DMS114 treated with DMSO at 0.1 percent for 48 hours (cell line): ENCODE measurements around the gene MACROD1.

Experiments
- DNase-seq: peaks from one replicate; lab custom pipeline; 2025; ENCODE audit not compliant: unreplicated experiment; lab: John Stamatoyannopoulos, UW

The MACROD1 gene

GRCh38 chr11:64131683-64132190, 34.2 kb downstream of the MACROD1 start:
- DNase-seq, result no peak

DNA sequence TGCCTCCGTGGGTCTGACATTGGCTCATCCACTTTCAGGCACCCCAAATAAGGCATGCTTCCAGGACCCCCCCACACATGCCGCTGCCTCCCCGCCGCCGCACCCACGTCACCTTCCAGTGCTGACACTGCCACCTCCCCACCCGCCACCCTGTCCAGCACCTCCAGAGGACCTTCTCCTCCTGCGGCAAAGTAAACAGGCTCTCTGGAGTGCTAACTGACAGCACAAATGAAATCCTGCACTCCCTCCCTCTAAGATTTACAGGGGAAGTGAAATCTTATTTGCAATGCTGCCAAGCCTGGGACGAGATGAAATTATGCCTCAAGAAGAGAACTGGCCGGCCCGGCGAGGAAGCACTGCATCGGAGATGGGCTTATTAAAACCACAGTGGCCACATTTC, 35.3 kb downstream of the MACROD1 start:
- no peak for DNase-seq

DNA sequence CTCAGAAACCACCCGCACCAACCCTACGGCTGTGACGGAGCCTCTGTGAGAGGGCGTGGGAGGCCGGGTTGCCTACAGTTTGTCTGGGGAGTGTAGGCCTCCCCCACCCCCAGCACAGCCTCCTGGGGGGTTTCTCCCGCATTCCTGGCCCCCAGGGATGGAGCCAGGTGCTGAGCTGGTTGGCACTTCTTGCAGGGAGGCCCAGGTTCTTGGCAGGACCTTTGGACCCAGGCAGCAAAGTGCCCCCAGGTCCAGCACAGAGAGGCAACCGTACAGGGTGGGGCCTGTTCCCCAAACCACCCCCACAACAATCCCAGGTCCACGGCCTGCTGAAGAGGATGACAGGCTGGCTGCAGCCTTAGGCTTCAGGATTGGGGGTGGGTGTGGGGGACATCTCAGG, 36.5 kb downstream of the MACROD1 start:
- no peak for DNase-seq

- DNase-seq, result no peak
Measured at GRCh38 chr11:64128255-64129006, 37.5 kb downstream of the MACROD1 start.

DNA sequence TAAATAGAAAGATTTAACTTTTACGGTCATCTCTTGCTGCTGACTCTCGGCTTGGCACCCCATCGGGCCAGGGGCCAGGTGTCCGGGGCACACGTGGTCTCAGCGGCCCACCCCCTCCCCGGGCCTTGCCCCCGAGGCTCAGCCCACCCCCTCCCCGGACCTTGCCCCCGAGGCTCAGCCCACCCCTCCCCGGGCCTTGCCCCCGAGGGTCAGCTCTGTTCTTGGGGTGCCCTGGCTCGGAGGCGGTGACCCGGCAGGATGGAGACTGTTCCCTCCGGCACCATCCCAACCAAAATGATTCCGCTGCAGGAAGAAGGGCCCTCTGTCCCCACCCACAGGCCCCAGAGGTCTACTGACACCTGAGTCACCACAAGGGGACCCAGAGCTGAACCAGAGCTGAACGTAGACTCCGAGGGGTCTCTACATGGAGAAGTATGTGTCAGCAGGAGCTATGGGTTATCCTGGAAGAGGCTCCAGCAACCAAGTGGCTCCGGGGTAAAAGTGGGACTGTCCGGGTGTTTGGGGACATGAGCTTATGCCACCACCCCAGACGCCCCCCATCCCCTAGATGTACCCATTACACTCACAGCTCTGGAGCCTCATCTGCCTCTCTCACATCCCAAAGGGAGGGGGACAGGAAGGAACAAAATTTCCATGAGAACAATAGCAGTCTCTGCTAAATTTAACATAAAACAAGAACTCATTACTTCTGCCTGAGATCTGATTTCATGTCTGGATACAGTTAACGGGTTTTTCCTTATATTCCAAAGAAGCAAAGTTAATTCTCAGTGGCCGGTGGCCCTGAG, 38.4 kb downstream of the MACROD1 start:
- DNase-seq, result no peak

DNA sequence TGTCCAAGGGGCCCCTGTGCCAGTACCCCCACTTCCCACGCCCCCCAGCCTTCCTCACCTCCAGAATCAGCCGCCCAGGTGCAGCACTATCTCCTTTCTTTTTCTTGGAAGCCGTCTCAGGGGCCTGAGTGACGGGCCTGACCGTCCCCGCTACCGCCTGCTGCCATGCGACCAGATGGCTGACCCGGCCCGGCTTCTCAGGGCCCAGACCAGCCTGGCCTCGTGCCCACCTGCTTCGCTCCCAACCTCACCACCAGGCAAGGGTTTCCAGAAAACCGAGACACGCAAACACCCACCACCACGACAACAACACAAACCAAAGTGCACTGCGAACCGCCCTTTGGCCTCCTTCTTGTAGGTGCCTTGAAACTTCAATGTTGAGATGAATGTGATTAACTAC, 39.1 kb downstream of the MACROD1 start:
- no peak for DNase-seq

GRCh38 chr11:64126371-64126770, 39.5 kb downstream of the MACROD1 start:
- DNase-seq, result no peak

- no peak for DNase-seq
Measured at GRCh38 chr11:64125676-64126075, 40.2 kb downstream of the MACROD1 start.

GRCh38 chr11:64124147-64124546, 41.8 kb downstream of the MACROD1 start:
- DNase-seq, result no peak

DNA sequence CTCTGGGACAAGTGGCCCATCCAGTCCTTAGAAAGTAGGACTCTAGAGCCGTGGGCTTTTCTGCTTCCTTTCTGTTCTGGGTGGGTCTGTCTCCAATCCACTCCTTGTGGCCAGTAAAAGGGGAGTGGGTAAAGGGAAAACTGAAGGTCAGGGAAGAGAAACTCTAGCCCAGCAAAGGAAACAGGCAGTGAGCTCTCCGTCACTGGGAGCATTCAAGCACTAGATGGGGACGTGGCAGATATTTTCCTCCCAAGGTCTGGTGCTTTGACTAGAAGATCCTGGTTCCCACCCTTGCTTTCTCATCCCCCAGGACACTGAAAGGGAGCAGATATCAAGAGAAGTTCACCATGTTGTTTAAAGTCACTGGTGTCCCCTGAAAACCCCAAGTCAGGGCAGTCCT, 42.2 kb downstream of the MACROD1 start:
- no peak for DNase-seq

DNA sequence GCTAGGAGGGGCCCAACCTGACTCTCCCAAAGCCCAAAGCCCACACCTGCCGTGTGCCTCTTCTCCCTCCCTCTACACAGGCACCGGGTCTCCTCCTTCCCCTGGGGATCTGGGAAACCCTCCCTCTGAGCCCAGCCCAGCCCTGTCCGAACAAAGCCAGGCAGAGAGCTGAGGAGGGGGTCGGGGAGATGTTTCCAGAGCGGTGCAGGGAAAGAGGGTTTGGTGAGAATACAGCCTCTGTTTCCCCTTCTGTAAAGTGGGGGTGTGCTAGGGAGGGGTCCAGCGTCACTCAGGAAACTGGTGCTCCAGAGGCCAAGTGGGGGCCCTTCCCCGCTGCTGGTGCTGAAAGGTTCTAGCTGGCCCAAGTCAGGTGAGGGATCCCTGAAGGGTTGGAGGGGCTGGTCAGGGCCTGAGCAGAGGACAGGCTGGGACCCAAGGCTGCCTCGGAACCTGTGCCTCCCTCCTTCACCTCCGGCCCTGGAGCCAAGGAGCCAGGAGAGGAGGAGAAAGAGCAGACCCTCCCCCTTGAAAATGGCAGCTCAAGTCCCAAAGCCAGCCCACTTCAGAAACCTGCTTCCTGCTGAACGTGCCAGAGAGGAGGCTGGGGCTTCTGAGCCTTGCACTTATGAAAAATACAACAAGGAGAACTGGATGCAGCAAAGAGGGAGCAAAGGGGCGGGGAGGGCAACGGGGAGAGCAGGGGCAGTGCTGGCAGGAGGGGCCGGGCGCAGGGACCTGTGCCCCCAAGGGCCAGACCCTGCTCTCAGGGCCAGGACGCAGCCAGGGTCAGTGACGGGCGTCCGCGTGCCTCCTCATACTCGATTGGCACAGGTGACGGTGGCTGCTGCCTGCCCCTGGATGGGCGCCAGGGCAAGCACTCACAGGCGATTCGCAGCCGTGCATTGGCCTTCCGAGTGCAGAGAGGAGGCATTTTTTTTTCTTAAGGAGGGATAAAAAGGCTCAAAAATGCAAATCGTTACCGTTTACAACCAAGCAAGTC, 43.2 kb downstream of the MACROD1 start:
- DNase-seq, result no peak

DNA sequence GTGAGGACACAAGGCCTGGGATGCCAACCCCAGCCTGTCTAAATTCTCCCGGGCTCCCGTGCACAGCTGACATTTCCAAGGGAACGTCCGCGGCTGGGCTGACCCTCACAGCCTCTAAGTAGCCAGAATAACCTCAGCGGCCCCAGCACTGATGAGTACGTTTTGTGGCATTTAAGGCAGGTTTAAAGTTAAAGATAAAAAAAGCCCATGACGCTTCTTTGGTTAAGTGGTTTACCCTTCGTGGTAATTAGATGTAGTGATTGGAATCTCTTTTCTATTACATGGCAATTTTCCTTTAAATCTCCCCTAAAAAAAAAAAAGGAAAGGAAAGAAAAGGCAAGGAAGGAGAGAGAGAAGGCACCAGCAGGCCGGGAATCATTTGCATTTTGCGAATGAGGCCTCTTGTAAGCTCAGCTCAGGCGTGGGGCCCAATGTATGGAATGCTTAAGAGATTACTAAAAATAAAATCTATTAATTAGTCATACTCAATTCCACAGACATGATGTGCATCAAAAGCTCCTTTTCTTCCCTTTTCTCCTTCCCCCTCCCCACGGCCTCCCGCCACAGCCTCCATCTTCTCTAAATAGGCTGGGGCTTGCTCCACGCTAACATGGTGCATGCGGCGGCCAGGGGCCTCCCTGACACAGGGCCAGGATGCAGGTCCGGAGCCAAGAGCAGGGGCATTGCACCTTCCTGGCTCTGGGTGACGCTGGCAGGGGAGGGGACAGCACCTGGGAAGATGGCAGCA, 44.1 kb downstream of the MACROD1 start:
- DNase-seq, result no peak

DNA sequence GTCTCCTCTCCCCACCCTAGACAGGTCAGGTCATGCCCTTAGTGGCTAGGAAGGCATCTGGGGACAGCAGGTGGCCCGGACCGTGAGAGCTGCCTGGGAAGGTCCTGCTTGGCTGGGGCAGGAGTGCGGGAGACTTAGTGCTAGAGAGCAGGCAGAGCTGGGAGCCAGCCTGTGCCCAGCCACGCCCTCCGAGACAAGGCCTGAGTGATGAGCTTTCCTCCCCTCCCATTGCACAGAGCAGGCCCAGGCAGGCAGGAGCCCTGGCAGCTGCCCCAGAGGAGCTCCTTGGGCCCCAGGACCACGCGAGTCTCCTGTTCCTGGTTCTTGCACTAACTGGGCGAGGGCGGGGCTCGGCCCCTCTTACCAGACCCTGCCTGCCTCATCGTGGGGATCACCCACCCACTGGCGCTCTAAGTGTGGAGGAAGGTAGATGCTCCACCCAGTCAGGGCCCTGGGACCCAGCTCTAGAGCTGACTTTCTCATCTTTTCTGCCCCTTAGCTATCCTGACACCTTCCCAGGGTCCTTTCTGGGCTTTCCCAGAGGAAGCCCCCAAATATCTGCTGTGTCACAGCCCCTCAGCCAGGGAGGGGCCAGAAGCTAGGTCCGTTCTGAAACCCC, 44.9 kb downstream of the MACROD1 start:
- DNase-seq, result no peak

DNA sequence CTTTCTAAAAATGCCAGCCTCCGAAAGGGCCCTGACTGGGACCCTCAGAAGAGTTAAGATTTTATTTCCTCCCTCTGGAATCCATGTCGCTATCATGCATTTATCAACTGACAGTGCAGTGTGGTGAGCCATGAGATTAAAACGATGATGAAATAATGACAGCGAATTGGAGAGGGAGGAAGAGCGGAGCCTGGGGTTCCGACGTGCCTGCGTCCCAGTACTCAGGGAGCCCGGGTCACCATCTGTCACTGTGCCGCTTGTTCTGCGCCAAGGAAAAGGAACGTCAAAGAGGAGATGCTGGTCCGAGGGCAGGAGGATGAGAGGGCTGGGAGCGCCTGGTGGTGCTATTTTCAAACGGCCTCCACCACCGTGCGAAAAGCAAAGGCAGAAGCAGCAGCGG, 46.2 kb downstream of the MACROD1 start:
- DNase-seq, result no peak

- no peak for DNase-seq
Measured at GRCh38 chr11:64118876-64119665, 46.8 kb downstream of the MACROD1 start.

- DNase-seq, result no peak
Measured at GRCh38 chr11:64117763-64118459, 48.0 kb downstream of the MACROD1 start.

- DNase-seq, result no peak
Measured at GRCh38 chr11:64115531-64116522, 50.1 kb downstream of the MACROD1 start.
